Right lobe of liver (tissue), 6 donors: Measurements from ENCODE around the gene CFTR. TPM values are rescaled to one million over a fixed set of nuclear protein-coding genes. Genes with fewer than 3 reads are reported as not detected.
A peak's percentile ranks its signal among the peaks of the same experiment; 100 is the strongest.

Source experiments
- ATAC-seq, 4 donors: fragments of 200-7000 bp; cut with Tn5 transposase; one replicate each; pipeline ENCODE4 v1.9.1; 2020; ENCODE audit warnings: mild to moderate bottlenecking in 4 of 4, moderate library complexity in 4 of 4
- DNase-seq, 3 donors: peaks; one replicate each; pipeline ENCODE4 v3.0.0-alpha.2; 2020
- H3K27ac ChIP-seq, 3 donors: fragments of 200-600 bp; one replicate each; pipeline ENCODE4 v1.8.0; 2022
- H3K27me3 ChIP-seq, 2 donors: fragments of 200-600 bp; one replicate each; pipeline ENCODE4 v1.8.0; 2022
- H3K36me3 ChIP-seq, 4 donors: fragments of 200-600 bp; sonication (generic) in 1 of 4; one replicate each; pipeline versions ENCODE4 v1.5.1 to v1.8.0; 2017 to 2022; ENCODE audit warnings: control low read depth in 1 of 4
- H3K4me1 ChIP-seq, 4 donors: fragments of 200-600 bp; sonication (generic) in 1 of 4; one replicate each; pipeline versions ENCODE4 v1.5.1 to v1.8.0; 2017 to 2022; ENCODE audit warnings: control low read depth in 1 of 4
- H3K4me3 ChIP-seq, 3 donors: fragments of 200-600 bp; one replicate each; pipeline ENCODE4 v1.8.0; 2022
- H3K9me3 ChIP-seq, 4 donors: fragments of 200-600 bp; sonication (generic) in 1 of 4; one replicate each; pipeline versions ENCODE4 v1.5.1 to v1.8.0; 2017 to 2022; ENCODE audit warnings: control low read depth in 1 of 4
- CTCF ChIP-seq, 4 donors: fragments of 200-600 bp in 3 of 4; fragments of 450-650 bp in 1 of 4; IDR thresholded peaks; one replicate each; pipeline versions ENCODE4 v1.5.1 to v1.8.0; 2016 to 2022; ENCODE audit warnings: antibody characterized with exemption in 4 of 4, mild to moderate bottlenecking in 2 of 4
- POLR2A ChIP-seq: fragments of 450-650 bp; IDR thresholded peaks from one replicate; pipeline ENCODE4 v1.6.1; 2017; ENCODE audit warnings: antibody characterized with exemption, mild to moderate bottlenecking
- WGBS: methylation state at CpG from one replicate; pipeline ENCODE4 v1.1.6; 2018; ENCODE audit warnings: low coverage, low lambda C conversion rate; ENCODE audit not compliant: insufficient coverage; ENCODE audit errors: missing lambda C conversion rate; 5-methylcytosine and 5-hydroxymethylcytosine counted together
- intact Hi-C, 2 donors: fragments of 100-400 bp; cut with DNase I; formaldehyde crosslinking; loops; one replicate each; pipeline versions ENCODE4 v1.11.2 to v1.14.1; 2022
- total RNA-seq, 6 experiments: library from RNA; depleted of rRNA in 2 of 6; stranded (reverse); fragments of >200 nt in 2 of 6; fragmentation: NEBNext Ultra II Directional in 3 of 6; extraction: Animal tissue kit (Norgen Biotek cat#: 25700) in 3 of 6; gene quantifications; one replicate each; pipeline versions ENCODE4 v1.1.0 to v1.2.4, GENCODE V29; 2016 to 2023
- donor health status: DM: no; HTN: yes; CAD: no.
- donor health status: DM: no; HTN: no; CAD: no.
- donor health status: DM: no; HTN: no; CAD: no.
- donor health status: DM: no; HTN: yes; CAD: no.
- donor health status: DM: no; HTN: yes; CAD: no.

CFTR gene
- total RNA-seq, 6 experiments from 2014 or later: 0.50 to 4.5 (median 1.5) TPM

- 82% methylated on average over 5 of the region's 5 CpGs for WGBS
- no peak for ATAC-seq
- intact Hi-C loops: no loop called here
These were observed 75.4 kb downstream of the CFTR start for GRCh38 chr7:117555260-117555659.

GRCh38 chr7:117559391-117559790 lies 79.6 kb downstream of the CFTR start:
- ATAC-seq: no peak
- Histone ChIP-seq H3K27me3 (no peaks in the 10 kb centered on the region), H3K27ac (no peak overlapping the region), H3K36me3 (no peaks in the 10 kb centered on the region), H3K4me1 (no peaks in the 10 kb centered on the region), H3K9me3 (no peaks in the 10 kb centered on the region), H3K4me3 (no peak overlapping the region)
- no peak for TF ChIP-seq POLR2A
- no peak for TF ChIP-seq CTCF (IDR thresholded peaks at IDR 0.05)
- intact Hi-C loops: no loop called here
- no peak for DNase-seq
- WGBS: 91% methylated on average over 3 of the region's 3 CpGs

More at GRCh38 chr7:117555260-117555659, 75.4 kb downstream of the CFTR start:
- DNase-seq: no peak
- Histone ChIP-seq H3K36me3 (no peaks in the 10 kb centered on the region), H3K9me3 (no peaks in the 10 kb centered on the region), H3K27me3 (no peaks in the 10 kb centered on the region), H3K27ac (no peak overlapping the region), H3K4me1 (no peaks in the 10 kb centered on the region), H3K4me3 (no peak overlapping the region)
- TF ChIP-seq CTCF (IDR thresholded peaks at IDR 0.05): no peak
- TF ChIP-seq POLR2A: no peak

GRCh38 chr7:117560030-117560429 lies 80.2 kb downstream of the CFTR start:
- Histone ChIP-seq H3K36me3 (no peaks in the 10 kb centered on the region), H3K9me3 (no peaks in the 10 kb centered on the region), H3K27me3 (no peaks in the 10 kb centered on the region), H3K4me3 (no peak overlapping the region), H3K27ac (no peak overlapping the region), H3K4me1 (no peaks in the 10 kb centered on the region)
- intact Hi-C loops: no loop called here
- ATAC-seq (no peak), DNase-seq (no peak)
- no peak for TF ChIP-seq POLR2A
- TF ChIP-seq CTCF (IDR thresholded peaks at IDR 0.05): no peak

- Histone ChIP-seq H3K4me1 (peaks cover 0 to 10% (median 3%) of the 10 kb centered on the region in 4 donors), H3K27me3 (no peaks in the 10 kb centered on the region), H3K9me3 (no peaks in the 10 kb centered on the region), H3K36me3 (no peaks in the 10 kb centered on the region), H3K4me3 (no peak overlapping the region), H3K27ac (no peak overlapping the region)
- intact Hi-C loops: no loop called here
- no peak for ATAC-seq
- no peak for DNase-seq
- WGBS: 84% methylated on average over 2 of the region's 2 CpGs
- TF ChIP-seq CTCF (IDR thresholded peaks at IDR 0.05): no peak
- TF ChIP-seq POLR2A: no peak
These were observed 82.9 kb downstream of the CFTR start for GRCh38 chr7:117562759-117563158.

GRCh38 chr7:117564080-117564479 lies 84.3 kb downstream of the CFTR start:
- DNase-seq (no peak), ATAC-seq (peak; percentile 53 to 72 (median 58))
- no peak for TF ChIP-seq POLR2A
- no peak for TF ChIP-seq CTCF (IDR thresholded peaks at IDR 0.05)
- intact Hi-C loops: no loop called here
- Histone ChIP-seq H3K27ac (no peak overlapping the region), H3K4me3 (no peak overlapping the region), H3K4me1 (peaks cover 0 to 10% (median 3%) of the 10 kb centered on the region in 4 donors), H3K36me3 (no peaks in the 10 kb centered on the region), H3K9me3 (no peaks in the 10 kb centered on the region), H3K27me3 (no peaks in the 10 kb centered on the region)
- WGBS: 16% methylated on average over 3 of the region's 3 CpGs
